H1 (cell line): Measurements from ENCODE around the gene SPINK14. TPM values are rescaled to one million over a fixed set of nuclear protein-coding genes. Genes with fewer than 3 reads are reported as not detected.

Experiments
- CTCF ChIA-PET: fragments of 300-600 bp; sonication (Branson Sonifier 250); formaldehyde crosslinking; loops from one replicate; lab custom pipeline; 2021; ENCODE audit not compliant: partially characterized antibody; lab: Charles Lee
- POLR2A ChIA-PET: fragments of 300-600 bp; sonication (Branson Sonifier 250); formaldehyde crosslinking; loops from one replicate; lab custom pipeline; 2021; ENCODE audit warnings: inconsistent platforms; ENCODE audit not compliant: partially characterized antibody; lab: Charles Lee
- DNase-seq, 2 experiments: peaks; one replicate each; pipeline versions ENCODE4 v3.0.0 to v3.0.0-alpha.2; 2010 to 2022; ENCODE audit warnings: low spot score in 2 of 2, low read depth in 1 of 2, mixed read lengths in 1 of 2
- FAIRE-seq: peaks from 2 replicates; lab custom pipeline; 2011; peaks lifted over from hg19 to GRCh38; lab: Jason Lieb, UNC
- H2AFZ ChIP-seq: 2 replicates; pipeline ENCODE4 v1.8.1; 2012; ENCODE audit warnings: low read length, inconsistent platforms
- H2AK5ac ChIP-seq: 2 replicates; pipeline ENCODE4 v1.6.1; 2013; ENCODE audit warnings: low read depth, low read length
- H2BK120ac ChIP-seq: replicated peaks from 2 replicates; pipeline ENCODE3; 2013; ENCODE audit warnings: low read depth, low read length, inconsistent platforms
- H2BK12ac ChIP-seq: 2 replicates; pipeline ENCODE4 v1.6.1; 2013; ENCODE audit warnings: low read depth, low read length
- H2BK15ac ChIP-seq: 2 replicates; pipeline ENCODE4 v1.6.1; 2013; ENCODE audit warnings: low read length
- H2BK20ac ChIP-seq: 2 replicates; pipeline ENCODE4 v1.6.1; 2013; ENCODE audit warnings: low read length
- H2BK5ac ChIP-seq: 2 replicates; pipeline ENCODE4 v1.6.1; 2013; ENCODE audit warnings: low read depth, low read length
- H3K14ac ChIP-seq: 2 replicates; pipeline ENCODE4 v1.6.1; 2013; ENCODE audit warnings: inconsistent platforms; ENCODE audit not compliant: insufficient read length
- H3K18ac ChIP-seq: 2 replicates; pipeline ENCODE4 v1.6.1; 2013; ENCODE audit warnings: low read length; ENCODE audit errors: extremely low read depth
- H3K23ac ChIP-seq: 2 replicates; pipeline ENCODE4 v1.6.1; 2013; ENCODE audit warnings: inconsistent platforms; ENCODE audit not compliant: insufficient read length
- H3K23me2 ChIP-seq: 2 replicates; pipeline ENCODE4 v1.6.1; 2013; ENCODE audit warnings: low read depth, low read length
- H3K27ac ChIP-seq: 2 replicates; pipeline ENCODE4 v1.6.1; 2011; ENCODE audit warnings: low read depth, low read length, inconsistent platforms
- H3K27me3 ChIP-seq, 4 experiments: replicated peaks in 1 of 4; 1 replicate in 1 of 4; 2 replicates in 3 of 4; pipeline versions ENCODE4 v1.6.1 to v1.8.1; 2011 to 2013; ENCODE audit warnings: low read length in 3 of 4, mild to moderate bottlenecking in 3 of 4, inconsistent platforms in 2 of 4, mixed read lengths in 2 of 4, moderate library complexity in 1 of 4; ENCODE audit not compliant: control insufficient read depth in 3 of 4, insufficient read depth in 3 of 4; ENCODE audit errors: extremely low read depth in 1 of 4
- H3K36me3 ChIP-seq, 4 experiments: 2 replicates each; pipeline versions ENCODE4 v1.6.1 to v1.8.1; 2011 to 2013; ENCODE audit warnings: mild to moderate bottlenecking in 4 of 4, low read length in 3 of 4, moderate library complexity in 2 of 4, control low read depth in 1 of 4, inconsistent platforms in 1 of 4; ENCODE audit not compliant: insufficient read depth in 4 of 4, control insufficient read depth in 2 of 4
- H3K4ac ChIP-seq: replicated peaks from 2 replicates; pipeline ENCODE3; 2013; ENCODE audit warnings: low read length, low read depth, mixed read lengths, inconsistent platforms; ENCODE audit not compliant: insufficient read length
- H3K4me1 ChIP-seq, 4 experiments: replicated peaks in 1 of 4; 1 replicate in 1 of 4; 2 replicates in 3 of 4; pipeline versions ENCODE4 v1.6.1 to v1.8.1; 2011 to 2013; ENCODE audit warnings: low read length in 3 of 4, inconsistent platforms in 2 of 4, mixed read lengths in 1 of 4; ENCODE audit not compliant: insufficient read depth in 4 of 4, control insufficient read depth in 3 of 4
- H3K4me2 ChIP-seq, 2 experiments: 2 replicates each; pipeline versions ENCODE4 v1.6.1 to v1.8.1; 2011 to 2013; ENCODE audit warnings: low read depth in 2 of 2, low read length in 2 of 2, control low read depth in 1 of 2, inconsistent platforms in 1 of 2, mild to moderate bottlenecking in 1 of 2; ENCODE audit not compliant: insufficient read depth in 1 of 2
- H3K4me3 ChIP-seq, 4 experiments: fragments of 200-600, 300-600 bp in 1 of 4; sonication (generic), shearing (Covaris generic), sonication (Bioruptor Twin) in 1 of 4; 2 replicates each; pipeline versions ENCODE4 v1.5.1 to v1.8.1; 2011 to 2016; ENCODE audit warnings: low read length in 4 of 4, low read depth in 3 of 4, control low read depth in 2 of 4, inconsistent platforms in 2 of 4, mild to moderate bottlenecking in 2 of 4, mixed read lengths in 1 of 4, moderate library complexity in 1 of 4; ENCODE audit not compliant: insufficient read depth in 2 of 4; ENCODE audit errors: extremely low read depth in 1 of 4
- H3K56ac ChIP-seq: replicated peaks from 2 replicates; pipeline ENCODE3; 2013; ENCODE audit warnings: low read depth, mild to moderate bottlenecking, mixed read lengths, low read length, inconsistent platforms; ENCODE audit not compliant: insufficient read length
- H3K79me1 ChIP-seq: 2 replicates; pipeline ENCODE4 v1.6.1; 2013; ENCODE audit warnings: low read depth, low read length, control low read depth
- H3K79me2 ChIP-seq, 2 experiments: 2 replicates each; pipeline versions ENCODE4 v1.6.1 to v1.8.1; 2012 to 2013; ENCODE audit warnings: low read length in 2 of 2, mild to moderate bottlenecking in 2 of 2, inconsistent platforms in 1 of 2; ENCODE audit not compliant: insufficient read depth in 2 of 2, control insufficient read depth in 1 of 2
- H3K9ac ChIP-seq, 4 experiments: replicated peaks in 1 of 4; 1 replicate in 1 of 4; 2 replicates in 3 of 4; pipeline versions ENCODE4 v1.6.1 to v1.8.1; 2011 to 2013; ENCODE audit warnings: low read depth in 3 of 4, low read length in 3 of 4, control low read depth in 2 of 4, mild to moderate bottlenecking in 2 of 4, moderate library complexity in 2 of 4, inconsistent platforms in 1 of 4; ENCODE audit errors: extremely low read depth in 1 of 4
- H3K9me3 ChIP-seq, 2 experiments: 2 replicates each; pipeline versions ENCODE4 v1.6.1 to v1.8.1; 2012 to 2013; ENCODE audit warnings: mild to moderate bottlenecking in 2 of 2, moderate library complexity in 2 of 2, control low read depth in 1 of 2, inconsistent platforms in 1 of 2, low read depth in 1 of 2, low read length in 1 of 2, mixed read lengths in 1 of 2; ENCODE audit not compliant: insufficient read depth in 2 of 2
- H4K20me1 ChIP-seq, 2 experiments: replicated peaks in 1 of 2; 2 replicates each; pipeline versions ENCODE3 to v1.8.1; 2011 to 2013; ENCODE audit warnings: inconsistent platforms in 2 of 2, low read length in 2 of 2, mild to moderate bottlenecking in 1 of 2; ENCODE audit not compliant: insufficient read depth in 2 of 2, control insufficient read depth in 1 of 2
- H4K5ac ChIP-seq: 2 replicates; pipeline ENCODE4 v1.6.1; 2013; ENCODE audit warnings: low read length, low read depth, mixed read lengths, inconsistent platforms; ENCODE audit not compliant: insufficient read length
- H4K8ac ChIP-seq: 2 replicates; pipeline ENCODE4 v1.8.0; 2013; ENCODE audit warnings: mild to moderate bottlenecking, moderate library complexity, low read length, inconsistent platforms; ENCODE audit not compliant: insufficient read depth; ENCODE audit errors: extremely low read depth
- H4K91ac ChIP-seq: replicated peaks from 2 replicates; pipeline ENCODE3; 2013; ENCODE audit warnings: low read length, mixed read lengths, inconsistent platforms; ENCODE audit not compliant: insufficient read length
- BACH1 ChIP-seq: IDR thresholded peaks from 2 replicates; pipeline ENCODE4 v1.6.1; 2012; ENCODE audit warnings: low read length, improper control_type of control experiment
- BCL11A ChIP-seq, 2 experiments: IDR thresholded peaks; one replicate each; pipeline ENCODE4 v1.6.1; 2011; ENCODE audit warnings: low read depth in 2 of 2, low read length in 2 of 2, mild to moderate bottlenecking in 2 of 2
- CTCF ChIP-seq, 3 experiments: IDR thresholded peaks; 1 replicate in 2 of 3; 2 replicates in 1 of 3; pipeline versions ENCODE4 v1.5.1 to v1.6.1; 2011; ENCODE audit warnings: low read length in 3 of 3, mild to moderate bottlenecking in 3 of 3, inconsistent platforms in 2 of 3, low read depth in 1 of 3, moderate library complexity in 1 of 3; ENCODE audit not compliant: insufficient read depth in 1 of 3; ENCODE audit errors: control extremely low read depth in 1 of 3
- EZH2 ChIP-seq: fragments of 200-600 bp; sonication (generic); IDR thresholded peaks from 2 replicates; pipeline ENCODE4 v1.7.1; 2012; ENCODE audit warnings: low read depth, mild to moderate bottlenecking, moderate library complexity, low read length, inconsistent platforms; ENCODE audit not compliant: severe bottlenecking
- JUND ChIP-seq: IDR thresholded peaks from 2 replicates; pipeline ENCODE4 v1.6.1; 2011; ENCODE audit warnings: mild to moderate bottlenecking, improper control_type of control experiment, low read length
- KDM4A ChIP-seq: IDR thresholded peaks from one replicate; pipeline ENCODE4 v1.7.1; 2012; ENCODE audit warnings: low read depth, mild to moderate bottlenecking, moderate library complexity, low read length, inconsistent platforms; ENCODE audit not compliant: severe bottlenecking
- MAFK ChIP-seq: IDR thresholded peaks from 2 replicates; pipeline ENCODE4 v1.6.1; 2012; ENCODE audit warnings: low read depth, mild to moderate bottlenecking, improper control_type of control experiment, low read length
- NRF1 ChIP-seq: IDR thresholded peaks from 2 replicates; pipeline ENCODE4 v1.6.1; 2011; ENCODE audit warnings: mild to moderate bottlenecking, low read depth, low read length, improper control_type of control experiment
- RAD21 ChIP-seq, 2 experiments: IDR thresholded peaks in 1 of 2; conservative IDR thresholded peaks in 1 of 2; 2 replicates each; pipeline ENCODE4 v1.6.1; 2011; ENCODE audit warnings: low read depth in 2 of 2, low read length in 2 of 2, improper control_type of control experiment in 1 of 2, inconsistent platforms in 1 of 2, mild to moderate bottlenecking in 1 of 2, moderate library complexity in 1 of 2
- SIRT6 ChIP-seq: IDR thresholded peaks from one replicate; pipeline ENCODE4 v1.7.1; 2012; ENCODE audit warnings: low read length, inconsistent platforms
- SP1 ChIP-seq: IDR thresholded peaks from 2 replicates; pipeline ENCODE4 v1.6.1; 2011; ENCODE audit warnings: low read depth, low read length
- TCF12 ChIP-seq: IDR thresholded peaks from 2 replicates; pipeline ENCODE4 v1.6.1; 2011; ENCODE audit warnings: low read depth, mild to moderate bottlenecking, low read length
- YY1 ChIP-seq: IDR thresholded peaks from 2 replicates; pipeline ENCODE4 v1.6.1; 2011; ENCODE audit warnings: low read depth, mild to moderate bottlenecking, low read length
- WGBS, 2 experiments: shearing (Covaris generic) in 1 of 2; methylation state at CpG; one replicate each; pipeline versions ENCODE4 v1.1.6 to v1.1.7; 2013 to 2015; ENCODE audit warnings: low lambda C conversion rate in 2 of 2, mixed read lengths in 2 of 2, inconsistent platforms in 1 of 2, low coverage in 1 of 2, missing lambda C conversion rate in 1 of 2; ENCODE audit not compliant: insufficient replicate concordance in 2 of 2, insufficient coverage in 1 of 2, insufficient read length in 1 of 2; ENCODE audit errors: extremely low coverage in 1 of 2, missing lambda C conversion rate in 1 of 2; 5-methylcytosine and 5-hydroxymethylcytosine counted together
- polyA plus RNA-seq, 7 experiments: library from polyadenylated mRNA; depleted of rRNA in 3 of 7; stranded (reverse) in 5 of 7; unstranded in 2 of 7; fragments of >200 nt in 5 of 7; fragments of 200-250 nt in 2 of 7; gene quantifications; 1 replicate in 5 of 7; 2 replicates in 1 of 7; 4 replicates in 1 of 7; pipeline versions ENCODE4 v1.2.1 to v1.2.3, GENCODE V29; 2011 to 2013; ENCODE audit warnings: missing spikeins in 2 of 7, mixed read lengths in 2 of 7
- total RNA-seq: library from RNA; stranded (reverse); fragmentation: NEBNext Ultra II Directional; extraction: Animal tissue kit (Norgen Biotek cat#: 25700); gene quantifications from 2 replicates; pipeline ENCODE4 v1.2.1, GENCODE V29; 2021

The SPINK14 gene
- total and polyA plus RNA-seq, 2 of the 8 experiments (the other 6 are each of a cell fraction or from before 2014, with no cell fraction given): not detected

GRCh38 chr5:148205865-148206264 is 37.5 kb downstream of the SPINK14 start:
- no peaks in the 10 kb centered on the region for H3K4me1 ChIP-seq
- H3K23ac ChIP-seq: no peak overlapping the region
- no peak overlapping the region for H4K91ac ChIP-seq
- no peak overlapping the region for H3K4me2 ChIP-seq
- no peak overlapping the region for H3K9ac ChIP-seq
- no peak for FAIRE-seq
- CTCF ChIA-PET: interaction anchor here (0.6 kb wide), 1 partner anchor 1560 kb away, joined by 7 read pairs; no protein-coding TSS in a partner anchor
- H3K14ac ChIP-seq: no peak overlapping the region
- no peak overlapping the region for H3K56ac ChIP-seq
- H2AFZ ChIP-seq: no peak overlapping the region
- no peak overlapping the region for H3K4me3 ChIP-seq
- POLR2A ChIA-PET: no interaction called here
- H2BK5ac ChIP-seq: no peak overlapping the region
- no peak overlapping the region for H3K27ac ChIP-seq
- H4K20me1 ChIP-seq: no peaks in the 10 kb centered on the region
- H2BK12ac ChIP-seq: no peak overlapping the region
- no peaks in the 10 kb centered on the region for H3K79me1 ChIP-seq
- DNase-seq: no peak
- H2BK20ac ChIP-seq: no peak overlapping the region
- H3K79me2 ChIP-seq: no peaks in the 10 kb centered on the region
- 94% methylated on average over 1 of the region's 1 CpG; no CpG with 5 or more reads in 1 of the 2 experiments for WGBS, 2 experiments
- no peak overlapping the region for H3K18ac ChIP-seq
- H3K23me2 ChIP-seq: no peaks in the 10 kb centered on the region
- no peak overlapping the region for H3K4ac ChIP-seq
- H4K5ac ChIP-seq: no peak overlapping the region
- H3K9me3 ChIP-seq: no peaks in the 10 kb centered on the region
- H2BK15ac ChIP-seq: no peak overlapping the region
- no peak overlapping the region for H4K8ac ChIP-seq
- H2BK120ac ChIP-seq: no peak overlapping the region
- no peaks in the 10 kb centered on the region for H3K27me3 ChIP-seq
- H2AK5ac ChIP-seq: no peak overlapping the region
- H3K36me3 ChIP-seq: no peaks in the 10 kb centered on the region; a peak in 1 of 8 replicates
- TF ChIP-seq NRF1 (no peak), BCL11A (IDR thresholded peaks at IDR 0.05; ENCODE audit: low read depth in 2 of 2, low read length in 2 of 2) (no peak), MAFK (no peak), TCF12 (no peak), RAD21 (IDR thresholded peaks at IDR 0.05 in 1 of 2, conservative IDR thresholded peaks at IDR 0.05 in 1 of 2; ENCODE audit: low read depth in 2 of 2, low read length in 2 of 2) (no peak), BACH1 (no peak), YY1 (no peak), EZH2 (no peak), SP1 (no peak), JUND (no peak), KDM4A (no peak), SIRT6 (no peak), CTCF (IDR thresholded peaks at IDR 0.05; ENCODE audit: control extremely low read depth in 1 of 3, insufficient read depth in 1 of 3, low read depth in 1 of 3, low read length in 3 of 3) (no peak)
